GM21528 (cell line): ENCODE measurements around the gene C1orf21.

ENCODE experiments used
- ATAC-seq: cut with Tn5 transposase; IDR thresholded peaks from one replicate; pipeline ENCODE4 v1.9.1; 2021; ENCODE audit warnings: mild to moderate bottlenecking, moderate library complexity; ENCODE audit not compliant: unreplicated experiment, low FRiP score

The C1orf21 gene

GRCh38 chr1:184539580-184539979 lies 152.8 kb downstream of the C1orf21 start:
- no peak for ATAC-seq

DNA sequence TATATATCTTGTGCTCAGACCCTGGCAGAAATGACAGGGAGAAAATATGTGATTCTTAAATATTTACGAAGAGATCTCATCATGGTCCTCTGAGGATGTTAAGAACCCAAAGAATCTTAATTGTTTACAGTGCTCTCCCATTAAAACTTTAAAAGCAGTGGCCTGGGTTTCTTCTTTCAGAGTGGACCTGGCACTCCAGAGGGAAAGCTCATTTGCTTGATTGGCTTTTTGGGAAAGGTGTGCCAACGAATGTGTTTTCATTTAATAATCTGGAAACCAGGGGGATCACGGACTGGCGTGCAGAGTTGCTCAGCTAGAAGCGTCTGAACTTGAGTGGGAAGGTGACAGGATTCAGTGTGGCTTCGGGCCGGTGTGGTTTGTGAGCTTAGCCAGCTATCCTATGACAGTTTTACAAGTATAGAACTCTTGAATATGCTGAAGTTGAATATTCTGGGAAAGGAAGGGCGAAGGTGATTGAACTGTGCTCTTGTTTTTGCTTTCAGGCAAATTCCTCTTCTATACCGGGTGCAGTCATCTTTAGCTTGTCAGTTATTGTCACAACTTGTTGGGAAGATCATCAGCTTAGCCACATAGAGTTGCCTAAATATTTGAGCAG lies 154.8 kb downstream of the C1orf21 start:
- ATAC-seq, result no peak

DNA sequence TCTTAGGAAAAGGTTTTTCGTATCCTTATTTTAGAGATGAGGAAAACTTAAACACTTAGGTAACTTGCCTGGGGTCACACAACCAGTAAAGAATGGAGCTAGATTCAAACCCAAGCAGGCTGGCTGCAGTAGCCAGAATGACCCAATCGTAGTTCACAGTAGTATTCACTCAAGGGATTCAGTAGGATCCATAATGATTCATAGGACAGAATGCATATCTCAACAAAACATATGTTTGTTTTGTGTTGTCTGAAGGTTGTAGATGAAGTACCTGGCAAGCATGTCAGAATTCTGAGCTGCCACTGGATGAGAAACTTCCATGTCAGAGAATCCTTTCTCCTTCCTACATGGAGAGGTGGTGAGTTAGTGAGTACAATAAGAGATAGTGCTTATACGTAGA lies 155.5 kb downstream of the C1orf21 start:
- ATAC-seq, result no peak

- ATAC-seq, result no peak
Measured at GRCh38 chr1:184545601-184546000, 158.8 kb downstream of the C1orf21 start.

DNA sequence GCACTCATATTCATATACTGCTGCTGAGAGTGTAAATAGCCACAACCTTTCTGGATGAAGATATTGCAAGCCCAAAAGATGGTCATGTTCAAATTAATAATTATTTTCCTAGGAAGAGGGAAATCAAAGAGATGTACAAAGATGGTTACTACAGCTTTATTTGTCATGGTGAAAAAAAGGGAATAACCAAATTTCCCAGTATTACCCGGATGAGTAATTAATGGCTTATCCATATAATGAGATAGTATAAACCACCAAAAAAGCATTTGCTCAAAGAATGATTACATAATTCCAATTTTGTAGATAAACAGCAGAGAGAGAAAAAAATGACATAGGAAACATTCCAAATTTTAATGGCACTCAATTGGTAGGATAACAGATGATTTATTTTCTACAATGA lies 165.6 kb downstream of the C1orf21 start:
- ATAC-seq, result no peak

- ATAC-seq, result no peak
Measured at GRCh38 chr1:184553845-184554244, 167.0 kb downstream of the C1orf21 start.

GRCh38 chr1:184555665-184556641 lies 169.1 kb downstream of the C1orf21 start:
- ATAC-seq, result no peak

DNA sequence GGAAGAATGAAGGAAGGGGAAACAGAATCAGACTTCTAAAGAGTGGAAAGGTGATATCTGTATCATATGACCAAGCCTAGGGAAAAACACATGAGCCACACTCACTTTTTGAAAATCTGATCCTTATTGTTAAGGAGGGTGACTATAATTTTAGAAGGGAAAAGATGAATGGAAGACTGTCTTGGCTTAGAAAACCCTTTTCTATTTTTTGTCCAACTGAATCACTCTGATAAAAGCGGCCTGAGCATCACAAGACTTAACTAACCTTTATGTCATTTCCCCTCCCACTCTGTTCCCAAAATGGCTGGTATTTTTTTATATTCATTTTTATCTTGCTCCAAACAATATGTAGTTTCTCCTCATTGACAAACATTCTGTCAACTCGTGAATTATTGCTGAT lies 169.8 kb downstream of the C1orf21 start:
- ATAC-seq, result no peak

GRCh38 chr1:184557423-184558347 lies 170.9 kb downstream of the C1orf21 start:
- ATAC-seq, result no peak

GRCh38 chr1:184558691-184559090 lies 171.9 kb downstream of the C1orf21 start:
- ATAC-seq, result no peak

GRCh38 chr1:184559117-184559713 lies 172.4 kb downstream of the C1orf21 start:
- no peak for ATAC-seq

GRCh38 chr1:184562806-184563205 lies 176.0 kb downstream of the C1orf21 start:
- no peak for ATAC-seq

DNA sequence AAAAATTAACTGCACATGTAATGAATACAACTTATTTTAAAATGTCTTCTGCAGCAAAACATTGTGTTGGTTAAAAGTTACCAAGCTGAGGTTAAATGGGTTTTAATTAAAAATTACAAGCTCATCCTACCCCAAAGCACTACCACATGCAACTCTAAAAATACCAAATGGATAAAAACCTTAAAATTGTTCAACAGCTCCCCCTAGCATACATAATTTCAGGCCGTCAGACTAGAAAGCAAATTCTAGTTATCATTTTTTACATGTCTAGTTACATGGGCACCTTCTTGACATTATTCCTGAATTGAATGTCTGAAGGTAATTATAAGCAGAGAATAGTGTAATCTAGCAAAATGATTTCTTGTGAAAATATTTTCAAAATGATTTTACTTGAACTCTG lies 176.5 kb downstream of the C1orf21 start:
- ATAC-seq, result no peak

- ATAC-seq, result no peak
Measured at GRCh38 chr1:184567009-184567408, 180.2 kb downstream of the C1orf21 start.

DNA sequence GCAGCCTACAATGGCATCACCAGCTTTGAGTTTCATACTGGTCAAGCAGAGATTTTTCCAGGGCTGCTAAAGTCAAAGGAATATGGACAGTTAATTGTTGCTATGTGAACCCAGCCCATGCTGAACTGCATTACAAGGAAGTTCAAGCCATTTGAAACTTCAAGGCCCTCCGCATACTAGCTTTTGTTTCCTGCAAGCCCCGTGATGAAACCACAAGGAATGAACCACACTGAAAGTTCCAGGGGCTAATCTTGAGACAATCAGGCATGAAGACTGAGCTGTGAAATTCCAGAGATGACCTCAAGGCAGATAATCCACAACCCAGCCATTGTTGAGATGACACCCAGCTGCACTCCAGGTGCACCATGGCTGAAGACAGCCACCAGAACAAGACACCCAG lies 180.8 kb downstream of the C1orf21 start:
- ATAC-seq, result no peak

DNA sequence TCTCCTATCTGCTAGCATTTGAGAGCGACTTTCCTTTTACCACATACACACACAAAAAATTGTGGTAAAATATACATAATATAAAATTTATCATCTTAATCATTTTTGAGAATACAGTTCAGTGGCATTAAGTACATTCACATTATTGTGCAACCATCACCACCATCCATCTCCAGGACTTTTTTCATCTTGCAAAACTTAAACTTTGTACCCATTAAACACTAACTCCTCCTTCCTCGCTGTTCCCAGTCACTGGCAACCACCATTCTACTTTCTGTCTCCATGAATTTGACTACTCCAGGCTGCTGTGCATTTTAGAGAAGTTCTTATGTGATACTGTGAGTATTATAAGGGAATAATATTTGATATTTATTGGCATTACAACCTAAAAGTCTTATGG lies 181.3 kb downstream of the C1orf21 start:
- ATAC-seq, result no peak

GRCh38 chr1:184569106-184569505 lies 182.3 kb downstream of the C1orf21 start:
- ATAC-seq, result no peak

DNA sequence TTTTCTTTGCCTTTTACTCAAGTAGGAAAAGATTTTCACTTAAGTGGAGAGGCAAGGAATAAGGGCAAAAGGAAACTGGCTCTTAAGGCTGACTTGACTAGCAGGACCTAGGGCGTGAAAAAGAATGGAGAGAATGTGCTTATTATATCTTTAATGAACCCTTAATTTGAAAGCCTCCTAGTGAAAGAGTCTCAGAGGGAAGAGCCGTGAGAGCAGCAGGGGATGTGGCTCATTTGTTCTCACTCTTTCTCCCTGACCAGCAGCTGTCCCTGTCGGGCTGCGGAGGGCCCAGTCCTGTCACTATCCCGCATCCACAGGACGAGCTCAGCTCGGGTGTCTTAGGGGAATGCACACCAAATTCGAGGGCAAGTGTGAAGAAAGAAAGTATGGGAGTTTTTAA lies 187.8 kb downstream of the C1orf21 start:
- ATAC-seq, result no peak

DNA sequence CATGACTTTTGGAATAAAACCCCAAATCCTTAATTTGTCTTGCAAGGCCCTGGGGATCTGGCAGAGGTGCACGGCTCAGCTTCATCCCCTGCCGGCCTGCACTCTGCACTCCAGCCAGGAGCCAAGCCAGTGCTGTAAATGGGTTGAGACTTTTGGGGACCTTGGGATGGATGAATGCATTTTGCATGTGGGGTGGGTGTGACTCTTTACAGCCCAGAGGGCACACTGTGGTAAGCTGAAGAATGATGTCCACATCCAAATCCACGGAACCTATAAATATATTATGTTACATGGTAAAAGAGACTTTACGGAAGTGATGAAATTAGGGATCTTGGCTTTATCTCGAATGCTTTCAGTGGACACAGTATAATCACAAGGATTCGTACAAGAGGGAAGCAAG lies 190.0 kb downstream of the C1orf21 start:
- ATAC-seq, result no peak

DNA sequence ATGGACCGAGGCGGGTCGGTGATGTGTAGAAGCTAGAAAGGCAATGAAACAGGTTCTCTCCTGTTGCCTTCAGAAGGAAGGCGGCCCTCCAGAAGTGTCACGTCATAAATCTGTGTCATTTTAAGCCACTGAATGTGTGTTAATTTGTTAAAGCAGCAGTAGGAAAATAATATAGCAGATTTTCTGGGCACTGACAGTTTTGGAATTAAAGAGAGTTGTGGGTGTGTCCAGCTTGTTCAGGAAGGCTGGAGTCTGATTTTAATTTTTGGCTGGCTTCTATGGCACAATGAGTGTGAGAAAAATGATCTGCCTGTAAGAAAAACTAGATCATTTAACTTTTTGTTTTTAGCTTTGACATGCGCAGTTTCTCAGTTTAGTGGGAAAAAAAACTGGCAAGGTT lies 190.5 kb downstream of the C1orf21 start:
- ATAC-seq, result no peak
